Tibial nerve (tissue), 4 donors: ENCODE data around the gene FHAD1. TPM values are rescaled to one million over a fixed set of nuclear protein-coding genes. Genes with fewer than 3 reads are reported as not detected.
"Not testable (repeated sequence)": the region's sequence is repeated elsewhere in the genome, so short reads cannot be mapped to it uniquely, and the experiment has no call there.

Source experiments
- DNase-seq, 2 donors: peaks; one replicate each; pipeline ENCODE4 v3.0.0-alpha.2; 2019; ENCODE audit warnings: low spot score in 2 of 2
- H3K27ac ChIP-seq, 4 donors: fragments of 200-600 bp; sonication (generic) in 3 of 4; one replicate each; pipeline ENCODE4 v1.5.1; 2017 to 2019; ENCODE audit warnings: mild to moderate bottlenecking in 1 of 4
- H3K27me3 ChIP-seq, 2 donors: fragments of 200-600 bp; sonication (generic) in 1 of 2; one replicate each; pipeline versions ENCODE4 v1.5.1 to v1.6.0; 2017 to 2019
- H3K36me3 ChIP-seq, 3 donors: fragments of 200-600 bp; sonication (generic); one replicate each; pipeline ENCODE4 v1.5.1; 2018 to 2019
- H3K4me1 ChIP-seq, 4 donors: fragments of 200-600 bp; sonication (generic) in 3 of 4; one replicate each; pipeline ENCODE4 v1.5.1; 2017 to 2019
- H3K4me3 ChIP-seq, 4 donors: fragments of 200-600 bp; sonication (generic) in 3 of 4; one replicate each; pipeline ENCODE4 v1.5.1; 2017 to 2019; ENCODE audit warnings: mild to moderate bottlenecking in 1 of 4, moderate library complexity in 1 of 4
- H3K9me3 ChIP-seq, 4 donors: fragments of 200-600 bp; sonication (generic) in 3 of 4; one replicate each; pipeline ENCODE4 v1.5.1; 2017 to 2019
- CTCF ChIP-seq, 5 experiments: fragments of 200-600 bp in 3 of 5; fragments of 450-650 bp in 2 of 5; sonication (generic) in 3 of 5; IDR thresholded peaks; one replicate each; pipeline ENCODE4 v1.5.1; 2016 to 2019; ENCODE audit warnings: antibody characterized with exemption in 5 of 5, mild to moderate bottlenecking in 3 of 5, moderate library complexity in 2 of 5
- EP300 ChIP-seq, 2 donors: sonication (generic); formaldehyde crosslinking; IDR thresholded peaks; one replicate each; pipeline ENCODE4 v1.6.1; 2017; ENCODE audit warnings: antibody characterized with exemption in 2 of 2, mild to moderate bottlenecking in 1 of 2
- POLR2A ChIP-seq, 2 donors: fragments of 450-650 bp; IDR thresholded peaks; one replicate each; pipeline ENCODE4 v1.6.1; 2017; ENCODE audit warnings: antibody characterized with exemption in 2 of 2, mild to moderate bottlenecking in 2 of 2, moderate library complexity in 2 of 2
- WGBS, 2 donors: methylation state at CpG; one replicate each; pipeline ENCODE4 v1.1.5; 2018; 5-methylcytosine and 5-hydroxymethylcytosine counted together
- total RNA-seq, 4 donors: library from RNA; depleted of rRNA; stranded (reverse); fragments of >200 nt; gene quantifications; one replicate each; pipeline ENCODE4 v1.1.0, GENCODE V29; 2016

FHAD1 gene
- total RNA-seq, 4 donors from 2014 or later, result 0.30 to 0.63 TPM; not detected in 2

DNA sequence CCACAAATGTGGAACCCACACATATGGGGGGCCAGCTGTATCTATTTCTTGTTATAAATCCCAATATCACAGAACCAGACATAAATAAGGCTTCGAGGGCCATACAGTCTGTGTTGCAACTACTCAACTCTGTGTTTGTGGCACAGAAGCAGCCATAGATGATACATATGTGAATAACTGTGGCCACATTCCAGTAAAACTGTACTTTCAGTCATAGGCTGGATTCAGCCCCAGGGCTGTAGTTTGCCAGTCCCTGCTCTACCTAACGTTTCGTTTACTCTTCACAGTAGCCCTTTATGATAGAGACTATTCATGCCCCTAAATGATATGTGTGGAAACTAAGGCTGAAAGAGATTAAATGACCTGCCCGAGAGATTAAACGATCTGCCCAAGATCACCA, 48.7 kb downstream of the FHAD1 start:
- H3K4me3 ChIP-seq, result no peak overlapping the region
- H3K27ac ChIP-seq, result no peak overlapping the region

GRCh38 chr1:15296585-15297321, 49.7 kb downstream of the FHAD1 start:
- TF ChIP-seq EP300 (IDR thresholded peaks at IDR 0.05) (no peak), CTCF (IDR thresholded peaks at IDR 0.05) (no peak), POLR2A (IDR thresholded peaks at IDR 0.05) (no peak)
- H3K36me3 ChIP-seq, result no peaks in the 10 kb centered on the region
- no peak for DNase-seq
- WGBS, 2 donors, result 64 to 68% methylated on average over 9 of the region's 9 CpGs
- H3K27me3 ChIP-seq, result no peaks in the 10 kb centered on the region
- no peak overlapping the region for H3K27ac ChIP-seq
- H3K4me1 ChIP-seq, result no peaks in the 10 kb centered on the region
- H3K9me3 ChIP-seq, result peaks cover 0 to 16% (median 0%) of the 10 kb centered on the region in 4 donors
- no peak overlapping the region for H3K4me3 ChIP-seq

More for the DNA sequence above, 48.7 kb downstream of the FHAD1 start:
- Histone ChIP-seq H3K36me3 (no peaks in the 10 kb centered on the region), H3K9me3 (peaks cover 0 to 22% (median 0%) of the 10 kb centered on the region in 4 donors), H3K4me1 (no peaks in the 10 kb centered on the region), H3K27me3 (no peaks in the 10 kb centered on the region)
- no peak for DNase-seq
- 56 to 57% methylated on average over 5 of the region's 5 CpGs for WGBS, 2 donors
- TF ChIP-seq CTCF (IDR thresholded peaks at IDR 0.05), result no peak
- TF ChIP-seq POLR2A (IDR thresholded peaks at IDR 0.05), result no peak
- TF ChIP-seq EP300 (IDR thresholded peaks at IDR 0.05), result no peak

DNA sequence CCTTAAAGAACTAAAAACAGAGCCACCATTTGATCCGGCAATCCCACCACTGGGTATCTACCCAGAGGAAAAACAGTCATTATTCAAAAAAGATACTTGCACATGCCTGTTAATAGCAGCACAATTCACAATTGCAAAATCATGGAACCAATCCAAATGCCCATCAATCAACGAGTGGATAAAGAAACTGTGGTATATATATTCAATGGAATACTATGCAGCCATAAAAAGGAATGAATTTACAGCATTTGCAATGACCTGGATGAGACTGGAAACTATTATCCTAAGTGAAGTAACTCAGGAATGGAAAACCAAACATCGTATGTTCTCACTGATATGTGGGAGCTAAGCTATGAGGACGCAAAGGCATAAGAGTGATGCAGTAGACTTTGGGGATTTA, 51.0 kb downstream of the FHAD1 start:
- 90 to 96% methylated on average over 4 of the region's 4 CpGs for WGBS, 2 donors
- not testable (repeated sequence) for H3K4me1 ChIP-seq, H3K4me3 ChIP-seq, H3K27ac ChIP-seq, H3K36me3 ChIP-seq, H3K27me3 ChIP-seq, DNase-seq
- H3K9me3 ChIP-seq, result peaks cover 0 to 12% (median 0%) of the 10 kb centered on the region in 4 donors

- 92 to 97% methylated on average over 1 of the region's 1 CpG for whole genome bisulfite sequencing, 2 donors
Measured at GRCh38 chr1:15299179-15299578, 52.2 kb downstream of the FHAD1 start.

DNA sequence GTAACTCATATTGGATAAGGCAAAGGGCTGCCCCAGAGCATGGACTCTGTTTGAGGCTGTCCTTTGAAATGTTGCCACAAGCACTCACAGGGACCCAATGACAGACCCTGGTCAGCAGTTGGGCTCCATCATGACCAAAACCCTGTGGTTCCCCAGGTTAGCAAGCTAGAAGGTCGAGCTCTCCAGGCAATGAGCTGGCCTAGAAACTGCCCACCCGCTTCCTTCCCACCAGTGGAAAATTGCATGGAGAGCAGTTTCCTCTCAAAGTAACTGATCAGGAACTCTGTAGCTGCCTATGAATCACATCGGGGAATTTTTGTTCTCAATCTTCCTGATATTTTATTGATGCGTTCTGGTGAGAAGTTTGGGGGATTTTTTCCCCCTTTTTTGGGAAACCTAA, 52.8 kb downstream of the FHAD1 start:
- H3K4me1 ChIP-seq, result no peaks in the 10 kb centered on the region
- TF ChIP-seq CTCF (IDR thresholded peaks at IDR 0.05) (no peak), POLR2A (IDR thresholded peaks at IDR 0.05) (no peak), EP300 (IDR thresholded peaks at IDR 0.05) (no peak)
- no peak for DNase-seq
- H3K9me3 ChIP-seq, result peaks cover 0 to 12% (median 0%) of the 10 kb centered on the region in 4 donors
- 67 to 76% methylated on average over 4 of the region's 4 CpGs for WGBS, 2 donors
- H3K4me3 ChIP-seq, result no peak overlapping the region
- no peak overlapping the region for H3K27ac ChIP-seq
- no peaks in the 10 kb centered on the region for H3K36me3 ChIP-seq
- no peaks in the 10 kb centered on the region for H3K27me3 ChIP-seq

More at GRCh38 chr1:15299179-15299578, 52.2 kb downstream of the FHAD1 start:
- no peak for DNase-seq
- TF ChIP-seq CTCF (IDR thresholded peaks at IDR 0.05) (no peak), POLR2A (IDR thresholded peaks at IDR 0.05) (no peak), EP300 (IDR thresholded peaks at IDR 0.05) (no peak)
- Histone ChIP-seq H3K27me3 (no peaks in the 10 kb centered on the region), H3K27ac (no peak overlapping the region), H3K4me3 (no peak overlapping the region), H3K36me3 (no peaks in the 10 kb centered on the region), H3K4me1 (no peaks in the 10 kb centered on the region), H3K9me3 (peaks cover 0 to 12% (median 0%) of the 10 kb centered on the region in 4 donors)
